Kidney (tissue), 14 donors: ENCODE measurements around the gene OR52E8. TPM values are rescaled to one million over a fixed set of nuclear protein-coding genes. Genes with fewer than 3 reads are reported as not detected.

Experiments used
- DNase-seq, 5 donors: peaks; one replicate each; pipeline ENCODE4 v3.0.0-alpha.2; 2013 to 2020
- FAIRE-seq: peaks from 2 replicates; lab custom pipeline; 2012; peaks lifted over from hg19 to GRCh38; lab: Jason Lieb, UNC
- H3K27ac ChIP-seq, 2 donors: one replicate each; pipeline ENCODE4 v1.7.0; 2013; ENCODE audit warnings: low read depth in 2 of 2, low read length in 2 of 2, inconsistent platforms in 1 of 2
- H3K27me3 ChIP-seq: one replicate; pipeline ENCODE4 v1.7.1; 2013; ENCODE audit warnings: low read length, inconsistent platforms; ENCODE audit not compliant: control insufficient read depth, insufficient read depth
- H3K36me3 ChIP-seq, 3 donors: one replicate each; pipeline versions ENCODE4 v1.7.0 to v1.7.1; 2013; ENCODE audit warnings: low read length in 3 of 3, control low read depth in 1 of 3, inconsistent platforms in 1 of 3; ENCODE audit not compliant: insufficient read depth in 3 of 3, control insufficient read depth in 2 of 3
- H3K4me1 ChIP-seq, 3 donors: one replicate each; pipeline versions ENCODE4 v1.7.0 to v1.7.1; 2013; ENCODE audit warnings: low read length in 3 of 3, inconsistent platforms in 1 of 3, low read depth in 1 of 3; ENCODE audit not compliant: control insufficient read depth in 2 of 3, insufficient read depth in 2 of 3
- H3K4me3 ChIP-seq, 3 donors: one replicate each; pipeline versions ENCODE4 v1.7.0 to v1.8.1; 2013; ENCODE audit warnings: low read length in 3 of 3, control low read depth in 1 of 3, inconsistent platforms in 1 of 3
- H3K9ac ChIP-seq, 3 donors: one replicate each; pipeline versions ENCODE4 v1.7.0 to v1.7.1; 2013; ENCODE audit warnings: low read length in 3 of 3, control low read depth in 1 of 3, inconsistent platforms in 1 of 3
- H3K9me3 ChIP-seq, 3 donors: one replicate each; pipeline versions ENCODE4 v1.7.0 to v1.7.1; 2013; ENCODE audit warnings: low read length in 3 of 3, control low read depth in 1 of 3, inconsistent platforms in 1 of 3; ENCODE audit not compliant: control insufficient read depth in 2 of 3, insufficient read depth in 1 of 3
- intact Hi-C: fragments of 100-400 bp; cut with DNase I; formaldehyde crosslinking; loops from one replicate; pipeline ENCODE4 v1.11.1; 2022
- polyA plus RNA-seq: library from polyadenylated mRNA; stranded (reverse); fragments of 350-450 nt; fragmentation: Illumina TruSeq; extraction: RNeasy Lipid Tissue Mini Kit (QIAGEN cat#74804); gene quantifications from one replicate; pipeline ENCODE4 v1.2.3, GENCODE V29; 2014; ENCODE audit warnings: low read depth, low replicate concordance; ENCODE audit not compliant: insufficient read depth
- total RNA-seq: library from RNA; stranded (reverse); fragmentation: NEBNext Ultra II Directional; extraction: Animal tissue kit (Norgen Biotek cat#: 25700); gene quantifications from one replicate; pipeline ENCODE4 v1.2.1, GENCODE V29; 2021
- TF ChIP-seq, protein P1 (sequence below): IDR thresholded peaks from 3 replicates; pipeline ENCODE4 v1.5.1; 2012; ENCODE audit warnings: mild to moderate bottlenecking, moderate library complexity, borderline replicate concordance; ENCODE audit not compliant: insufficient read depth; ENCODE audit errors: extremely low read depth
- donor health status: control.
- donor health status: control.
- donor health status: control.
- donor health status: control.
- donor health status: control.
- donor health status: DM: yes; HTN: yes; CAD: no.
- donor health status: Normal renal cell carcinoma (clear cell type).

OR52E8 gene
- total and polyA plus RNA-seq, 2 donors from 2014 or later: 0.25 TPM; not detected in 1

DNA sequence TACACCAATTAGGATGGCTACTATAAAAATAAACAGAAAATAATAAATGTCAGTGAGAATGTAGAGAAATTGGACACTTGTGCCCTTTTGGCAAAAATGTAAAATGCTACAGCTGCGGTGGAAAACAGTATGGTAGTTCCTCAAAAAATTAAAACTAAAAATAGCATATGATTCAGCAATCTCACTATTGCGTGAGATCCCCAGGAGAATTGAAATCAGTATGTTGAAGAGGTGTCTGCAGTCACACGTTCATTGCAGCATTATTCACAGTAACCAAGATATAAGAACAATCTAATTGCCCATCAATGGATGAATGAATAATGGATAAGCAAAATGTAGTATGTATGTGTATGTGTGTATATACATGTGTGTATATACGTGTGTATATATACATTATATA, 42.0 kb downstream of the OR52E8 start:
- intact Hi-C loops: no loop called here
- H3K27ac ChIP-seq: no peak overlapping the region
- DNase-seq (no peak), FAIRE-seq (no peak)
- TF ChIP-seq, protein P1, sequence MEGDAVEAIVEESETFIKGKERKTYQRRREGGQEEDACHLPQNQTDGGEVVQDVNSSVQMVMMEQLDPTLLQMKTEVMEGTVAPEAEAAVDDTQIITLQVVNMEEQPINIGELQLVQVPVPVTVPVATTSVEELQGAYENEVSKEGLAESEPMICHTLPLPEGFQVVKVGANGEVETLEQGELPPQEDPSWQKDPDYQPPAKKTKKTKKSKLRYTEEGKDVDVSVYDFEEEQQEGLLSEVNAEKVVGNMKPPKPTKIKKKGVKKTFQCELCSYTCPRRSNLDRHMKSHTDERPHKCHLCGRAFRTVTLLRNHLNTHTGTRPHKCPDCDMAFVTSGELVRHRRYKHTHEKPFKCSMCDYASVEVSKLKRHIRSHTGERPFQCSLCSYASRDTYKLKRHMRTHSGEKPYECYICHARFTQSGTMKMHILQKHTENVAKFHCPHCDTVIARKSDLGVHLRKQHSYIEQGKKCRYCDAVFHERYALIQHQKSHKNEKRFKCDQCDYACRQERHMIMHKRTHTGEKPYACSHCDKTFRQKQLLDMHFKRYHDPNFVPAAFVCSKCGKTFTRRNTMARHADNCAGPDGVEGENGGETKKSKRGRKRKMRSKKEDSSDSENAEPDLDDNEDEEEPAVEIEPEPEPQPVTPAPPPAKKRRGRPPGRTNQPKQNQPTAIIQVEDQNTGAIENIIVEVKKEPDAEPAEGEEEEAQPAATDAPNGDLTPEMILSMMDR: no peak
- no peaks in the 10 kb centered on the region for H3K36me3 ChIP-seq
- no peaks in the 10 kb centered on the region for H3K27me3 ChIP-seq
- no peaks in the 10 kb centered on the region for H3K9me3 ChIP-seq
- H3K4me1 ChIP-seq: no peaks in the 10 kb centered on the region
- H3K9ac ChIP-seq: no peak overlapping the region
- no peak overlapping the region for H3K4me3 ChIP-seq

DNA sequence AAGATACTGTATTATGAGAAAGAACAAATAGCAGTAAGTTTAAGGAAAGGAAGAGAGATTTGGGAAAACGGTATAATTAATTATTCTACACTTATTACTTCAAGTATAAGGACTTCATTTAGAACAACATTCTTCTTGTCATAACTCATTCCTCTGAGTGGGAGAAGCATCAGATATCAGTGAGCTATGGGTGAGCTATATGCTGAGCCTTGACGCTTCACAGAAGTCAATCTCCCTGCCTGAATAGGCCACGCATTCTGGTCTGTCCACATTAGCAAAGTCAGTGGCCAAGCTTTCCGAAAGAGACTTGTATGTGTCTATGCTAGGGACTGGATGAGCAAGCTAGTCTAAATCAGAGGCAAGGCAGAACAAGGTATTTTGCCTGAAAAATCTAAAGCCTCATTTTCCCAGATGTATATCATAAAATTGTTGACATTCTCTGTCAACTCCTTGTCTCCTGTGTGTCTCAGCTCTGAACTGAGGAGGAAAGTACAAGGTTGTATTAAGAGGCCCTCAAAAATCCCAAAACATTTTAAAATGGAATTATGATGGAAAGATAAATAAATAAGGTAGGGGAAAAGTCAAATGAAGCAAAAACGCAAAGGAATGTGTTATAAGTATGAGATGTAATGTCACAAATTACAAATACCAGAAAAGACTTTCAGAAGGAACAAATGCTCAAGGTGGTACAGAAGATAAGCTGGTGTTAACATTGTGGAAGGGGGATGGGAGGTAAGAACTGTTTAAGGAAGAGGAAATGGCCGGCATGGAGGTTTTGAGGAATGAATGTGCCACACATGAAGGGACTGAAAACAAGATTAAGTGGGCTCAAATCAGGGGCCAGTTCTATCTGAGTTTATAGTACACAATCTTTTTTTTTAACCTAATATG, 47.3 kb downstream of the OR52E8 start:
- no peaks in the 10 kb centered on the region for H3K27me3 ChIP-seq
- no peaks in the 10 kb centered on the region for H3K9me3 ChIP-seq
- FAIRE-seq: no peak
- intact Hi-C loops: no loop called here
- no peak overlapping the region for H3K4me3 ChIP-seq
- TF ChIP-seq, protein P1: no peak
- H3K27ac ChIP-seq: no peak overlapping the region
- no peak overlapping the region for H3K9ac ChIP-seq
- no peaks in the 10 kb centered on the region for H3K36me3 ChIP-seq
- peaks cover 0 to 6% (median 4%) of the 10 kb centered on the region in 3 donors for H3K4me1 ChIP-seq
- no peak for DNase-seq

DNA sequence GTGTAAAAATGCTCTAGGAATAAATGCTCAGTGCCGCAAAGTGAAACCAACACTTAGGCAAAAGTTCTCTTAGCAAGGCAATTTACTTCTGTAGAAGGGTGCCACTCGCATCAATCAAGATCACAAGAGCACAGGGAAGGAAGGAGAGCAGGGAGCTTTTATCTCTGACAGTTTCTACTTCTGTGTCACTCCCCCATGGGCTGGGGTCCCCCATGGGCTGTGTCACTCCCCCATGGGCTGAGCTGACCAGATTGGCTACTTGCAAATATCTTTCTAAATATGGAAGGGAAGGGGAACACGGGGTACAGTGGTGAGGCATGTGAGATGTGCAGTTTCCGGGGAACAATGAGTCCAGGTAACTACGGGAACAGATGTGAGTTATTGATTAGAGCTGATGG, 48.4 kb downstream of the OR52E8 start:
- TF ChIP-seq, protein P1: no peak
- no peak overlapping the region for H3K27ac ChIP-seq
- H3K27me3 ChIP-seq: no peaks in the 10 kb centered on the region
- H3K9ac ChIP-seq: peak overlapping the region in 1 of 3 donors; percentile 60
- no peaks in the 10 kb centered on the region for H3K9me3 ChIP-seq
- H3K4me1 ChIP-seq: peaks cover 0 to 6% (median 4%) of the 10 kb centered on the region in 3 donors
- H3K36me3 ChIP-seq: no peaks in the 10 kb centered on the region
- peak overlapping the region; percentile 50 to 68 (median 57) for H3K4me3 ChIP-seq
- DNase-seq (peak in 1 of 5 donors; percentile 1), FAIRE-seq (no peak)
- intact Hi-C loops: no loop called here
